ENCODE results near the gene ZNF579. TPM values are rescaled to one million over a fixed set of nuclear protein-coding genes. Genes with fewer than 3 reads are reported as not detected.
A peak's percentile ranks its signal among the peaks of the same experiment; 100 is the strongest.

Gene ZNF579
- total and polyA plus RNA-seq, 2 of the 13 experiments (the other 11 are each of a cell fraction or from before 2014, with no cell fraction given) = 2.1 to 2.9 TPM

DNA sequence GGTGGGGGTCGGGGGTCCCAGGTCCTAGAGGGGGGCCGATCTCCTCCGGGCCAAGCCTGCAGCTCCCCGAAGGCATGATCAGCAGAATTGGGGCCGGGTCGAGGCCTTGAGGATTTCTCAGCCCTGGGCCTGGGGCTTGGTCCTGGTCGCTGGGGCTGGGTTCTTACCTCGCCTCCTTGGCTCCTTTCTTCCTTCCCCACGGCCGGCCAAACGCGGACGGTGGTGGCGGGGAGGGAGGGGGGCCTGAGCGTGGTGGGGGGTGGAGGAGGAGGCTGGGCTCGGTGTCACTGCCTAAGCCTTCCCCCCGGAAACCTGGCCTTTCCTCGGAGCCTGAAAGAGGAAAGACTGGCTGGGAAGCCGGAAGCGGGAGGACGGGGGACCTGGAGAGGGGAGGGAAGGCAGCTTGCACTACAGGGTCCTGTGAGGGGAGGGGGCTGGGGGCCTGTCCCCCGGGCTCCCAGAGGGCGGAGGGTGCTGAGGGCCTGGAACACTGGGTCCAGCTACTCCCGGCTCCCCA, at the start of gene ZNF579 (continued):
- TF ChIP-seq, protein P1, sequence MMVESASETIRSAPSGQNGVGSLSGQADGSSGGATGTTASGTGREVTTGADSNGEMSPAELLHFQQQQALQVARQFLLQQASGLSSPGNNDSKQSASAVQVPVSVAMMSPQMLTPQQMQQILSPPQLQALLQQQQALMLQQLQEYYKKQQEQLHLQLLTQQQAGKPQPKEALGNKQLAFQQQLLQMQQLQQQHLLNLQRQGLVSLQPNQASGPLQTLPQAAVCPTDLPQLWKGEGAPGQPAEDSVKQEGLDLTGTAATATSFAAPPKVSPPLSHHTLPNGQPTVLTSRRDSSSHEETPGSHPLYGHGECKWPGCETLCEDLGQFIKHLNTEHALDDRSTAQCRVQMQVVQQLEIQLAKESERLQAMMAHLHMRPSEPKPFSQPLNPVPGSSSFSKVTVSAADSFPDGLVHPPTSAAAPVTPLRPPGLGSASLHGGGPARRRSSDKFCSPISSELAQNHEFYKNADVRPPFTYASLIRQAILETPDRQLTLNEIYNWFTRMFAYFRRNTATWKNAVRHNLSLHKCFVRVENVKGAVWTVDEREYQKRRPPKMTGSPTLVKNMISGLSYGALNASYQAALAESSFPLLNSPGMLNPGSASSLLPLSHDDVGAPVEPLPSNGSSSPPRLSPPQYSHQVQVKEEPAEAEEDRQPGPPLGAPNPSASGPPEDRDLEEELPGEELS (CRISPR knock-in tag; IDR thresholded peaks at IDR 0.05) = peak; percentile 53
- TF ChIP-seq ZNF468 (CRISPR knock-in tag; IDR thresholded peaks at IDR 0.05) (no peak), NAIF1 (CRISPR knock-in tag; IDR thresholded peaks at IDR 0.05; ENCODE audit: borderline replicate concordance) (no peak), CHD4 (IDR thresholded peaks at IDR 0.05; ENCODE audit: borderline replicate concordance, low read length) (no peak), GLMP (CRISPR knock-in tag; IDR thresholded peaks at IDR 0.05; ENCODE audit: borderline replicate concordance) (no peak), XRCC5 (optimal IDR thresholded peaks at IDR 0.05; ENCODE audit: low read length) (peak; percentile 56), SALL2 (CRISPR knock-in tag; IDR thresholded peaks at IDR 0.05) (0 out of 2 replicates have a peak, but pooled peaks have one; percentile 16), REST (IDR thresholded peaks at IDR 0.05; ENCODE audit: borderline replicate concordance in 1 of 2, low read depth in 1 of 2, low read length in 2 of 2) (peak in 1 of 2 experiments; percentile 71; a peak in 3 of 4 replicates), U2AF2 (IDR thresholded peaks at IDR 0.05; ENCODE audit: low read depth, low read length) (no peak), SMAD3 (CRISPR knock-in tag; IDR thresholded peaks at IDR 0.05) (0 out of 2 replicates have a peak, but pooled peaks have one; percentile 11), TGIF2 (CRISPR knock-in tag; IDR thresholded peaks at IDR 0.05) (no peak), SRF (IDR thresholded peaks at IDR 0.05; ENCODE audit: low read depth, low read length) (no peak), ZNF430 (CRISPR knock-in tag; IDR thresholded peaks at IDR 0.05) (peak; percentile 70), ZNF121 (CRISPR knock-in tag; IDR thresholded peaks at IDR 0.05) (peak; percentile 47; the same call in 1 of the 2 replicates), ZBTB34 (CRISPR knock-in tag; IDR thresholded peaks at IDR 0.05) (no peak), FOXK2 (IDR thresholded peaks at IDR 0.05) (no peak), ZNF543 (CRISPR knock-in tag; IDR thresholded peaks at IDR 0.05) (no peak; the same call in 1 of the 2 replicates)
- TF ChIP-seq, protein P2, sequence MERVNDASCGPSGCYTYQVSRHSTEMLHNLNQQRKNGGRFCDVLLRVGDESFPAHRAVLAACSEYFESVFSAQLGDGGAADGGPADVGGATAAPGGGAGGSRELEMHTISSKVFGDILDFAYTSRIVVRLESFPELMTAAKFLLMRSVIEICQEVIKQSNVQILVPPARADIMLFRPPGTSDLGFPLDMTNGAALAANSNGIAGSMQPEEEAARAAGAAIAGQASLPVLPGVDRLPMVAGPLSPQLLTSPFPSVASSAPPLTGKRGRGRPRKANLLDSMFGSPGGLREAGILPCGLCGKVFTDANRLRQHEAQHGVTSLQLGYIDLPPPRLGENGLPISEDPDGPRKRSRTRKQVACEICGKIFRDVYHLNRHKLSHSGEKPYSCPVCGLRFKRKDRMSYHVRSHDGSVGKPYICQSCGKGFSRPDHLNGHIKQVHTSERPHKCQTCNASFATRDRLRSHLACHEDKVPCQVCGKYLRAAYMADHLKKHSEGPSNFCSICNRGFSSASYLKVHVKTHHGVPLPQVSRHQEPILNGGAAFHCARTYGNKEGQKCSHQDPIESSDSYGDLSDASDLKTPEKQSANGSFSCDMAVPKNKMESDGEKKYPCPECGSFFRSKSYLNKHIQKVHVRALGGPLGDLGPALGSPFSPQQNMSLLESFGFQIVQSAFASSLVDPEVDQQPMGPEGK (CRISPR knock-in tag; IDR thresholded peaks at IDR 0.05) = peak; percentile 96
- TF ChIP-seq, protein P3, sequence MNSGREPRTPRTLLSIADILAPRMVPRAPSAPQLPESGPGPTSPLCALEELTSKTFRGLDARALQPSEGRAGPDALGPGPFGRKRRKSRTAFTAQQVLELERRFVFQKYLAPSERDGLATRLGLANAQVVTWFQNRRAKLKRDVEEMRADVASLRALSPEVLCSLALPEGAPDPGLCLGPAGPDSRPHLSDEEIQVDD (CRISPR knock-in tag; IDR thresholded peaks at IDR 0.05; ENCODE audit: borderline replicate concordance) = no peak
